Stimulated activated CD8-positive, alpha-beta memory T cell treated with anti-CD3 and anti-CD28 coated beads, Interleukin-4, amount 100 ng/mL, for 48 hours (primary cell): Measurements from ENCODE around the gene AGAP5.

Experiments
- DNase-seq: peaks from one replicate; pipeline ENCODE4 v3.0.0-alpha.2; 2020

AGAP5 gene

DNA sequence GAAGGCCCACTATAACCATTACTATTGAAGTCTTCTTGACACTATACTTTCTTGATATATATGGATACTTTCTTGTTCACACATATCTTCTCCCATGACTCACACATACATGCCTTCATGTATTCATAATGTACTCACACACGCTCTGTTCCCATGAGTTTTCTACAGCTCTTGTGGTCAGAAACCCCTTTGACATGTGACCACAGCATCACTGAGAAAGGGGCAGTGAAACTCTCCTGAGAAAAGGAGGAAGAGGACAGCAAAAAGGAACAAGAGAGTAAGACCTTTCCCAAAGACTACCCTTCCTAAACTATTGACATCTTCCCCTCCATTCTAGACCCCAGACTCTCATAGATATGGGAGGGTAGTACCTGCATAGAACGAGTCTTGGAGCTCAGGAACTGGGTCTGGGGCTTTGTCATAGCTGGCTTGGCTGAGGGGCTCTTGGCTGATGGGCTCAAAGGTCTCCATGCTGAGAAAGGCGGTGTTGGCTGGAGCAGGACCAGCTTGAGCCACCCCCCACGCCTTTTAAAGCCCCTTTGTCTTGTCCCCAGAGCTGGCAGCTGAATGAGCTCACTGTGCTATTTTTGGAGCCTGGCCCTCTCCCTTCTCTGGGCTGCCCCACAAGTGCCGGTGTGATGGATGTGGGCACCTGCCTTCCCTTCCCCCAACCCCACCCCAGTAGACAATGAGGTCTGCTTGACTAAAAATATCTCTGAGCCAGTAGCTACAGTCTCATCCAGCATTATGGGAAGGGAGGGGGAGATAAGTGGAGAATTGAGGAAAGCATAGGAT, 47.2 kb downstream of the AGAP5 start:
- DNase-seq = no peak

DNA sequence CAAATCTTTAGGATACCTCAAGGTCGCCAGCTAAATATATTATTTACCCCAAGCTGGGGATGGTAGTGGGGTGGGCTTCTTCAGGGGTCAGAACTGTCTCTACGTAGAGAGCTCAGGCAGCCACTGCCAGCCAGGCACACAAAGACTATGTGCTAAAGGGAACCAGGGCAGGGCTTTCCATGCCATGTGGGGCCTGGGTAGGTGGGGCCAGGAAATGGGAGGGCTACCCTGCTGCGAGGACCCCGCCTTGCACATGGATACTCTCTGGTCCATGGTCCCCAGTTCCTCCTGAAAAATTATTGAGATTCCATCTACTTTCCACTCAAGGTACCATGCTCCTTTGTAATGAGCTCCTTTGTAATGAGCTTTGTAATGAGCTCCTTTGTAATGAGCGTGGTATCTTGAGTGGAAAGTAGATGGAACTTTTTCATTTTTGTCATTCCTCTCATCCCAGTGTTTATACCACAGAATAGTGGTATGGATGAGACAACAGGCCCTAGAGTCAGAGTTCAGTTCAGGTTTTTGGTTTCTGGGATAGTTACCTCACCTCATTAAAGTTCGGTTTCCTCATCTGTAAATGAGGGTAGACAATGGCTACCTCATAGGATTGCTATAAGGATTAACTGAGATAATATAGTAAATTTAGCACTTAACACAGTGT, 47.9 kb downstream of the AGAP5 start:
- no peak for DNase-seq

DNA sequence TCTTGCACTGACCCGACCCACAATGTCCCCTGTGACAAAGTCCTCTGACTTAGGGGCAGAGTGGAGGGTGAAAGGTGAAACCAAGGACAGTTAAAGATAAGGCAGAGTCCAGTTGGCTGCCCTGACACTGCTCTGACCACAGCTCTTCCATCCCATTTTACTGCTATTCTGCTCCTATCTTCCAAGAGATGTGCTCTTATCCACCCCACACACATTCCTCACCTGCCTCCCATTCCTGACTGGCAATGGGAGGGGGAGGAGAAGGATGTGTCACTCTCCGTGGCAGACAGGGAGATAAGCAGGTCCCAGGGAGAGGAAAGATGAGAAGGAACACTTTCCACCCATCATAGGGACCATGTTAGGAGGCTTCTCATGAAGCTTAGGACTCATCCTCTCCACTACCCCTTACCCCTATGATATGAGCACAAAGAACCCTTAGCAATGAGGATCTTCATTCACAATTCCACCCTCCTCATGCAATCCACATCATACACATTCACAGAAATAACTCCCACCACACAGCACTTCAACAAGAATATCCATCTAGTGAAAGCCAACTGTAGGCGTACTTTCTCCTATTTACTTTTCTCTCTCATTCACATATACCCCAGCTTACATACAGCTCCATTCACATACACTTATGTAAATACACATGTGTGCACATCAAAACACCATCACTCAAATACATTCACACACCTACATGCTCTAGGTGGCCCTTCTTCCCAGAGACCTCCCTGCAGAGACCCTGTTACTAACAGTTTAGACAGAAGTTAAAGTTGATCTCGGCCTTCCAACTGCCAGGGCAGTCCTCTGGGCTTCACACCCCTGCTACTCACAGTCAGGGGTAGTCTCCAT, 48.7 kb downstream of the AGAP5 start:
- no peak for DNase-seq

DNA sequence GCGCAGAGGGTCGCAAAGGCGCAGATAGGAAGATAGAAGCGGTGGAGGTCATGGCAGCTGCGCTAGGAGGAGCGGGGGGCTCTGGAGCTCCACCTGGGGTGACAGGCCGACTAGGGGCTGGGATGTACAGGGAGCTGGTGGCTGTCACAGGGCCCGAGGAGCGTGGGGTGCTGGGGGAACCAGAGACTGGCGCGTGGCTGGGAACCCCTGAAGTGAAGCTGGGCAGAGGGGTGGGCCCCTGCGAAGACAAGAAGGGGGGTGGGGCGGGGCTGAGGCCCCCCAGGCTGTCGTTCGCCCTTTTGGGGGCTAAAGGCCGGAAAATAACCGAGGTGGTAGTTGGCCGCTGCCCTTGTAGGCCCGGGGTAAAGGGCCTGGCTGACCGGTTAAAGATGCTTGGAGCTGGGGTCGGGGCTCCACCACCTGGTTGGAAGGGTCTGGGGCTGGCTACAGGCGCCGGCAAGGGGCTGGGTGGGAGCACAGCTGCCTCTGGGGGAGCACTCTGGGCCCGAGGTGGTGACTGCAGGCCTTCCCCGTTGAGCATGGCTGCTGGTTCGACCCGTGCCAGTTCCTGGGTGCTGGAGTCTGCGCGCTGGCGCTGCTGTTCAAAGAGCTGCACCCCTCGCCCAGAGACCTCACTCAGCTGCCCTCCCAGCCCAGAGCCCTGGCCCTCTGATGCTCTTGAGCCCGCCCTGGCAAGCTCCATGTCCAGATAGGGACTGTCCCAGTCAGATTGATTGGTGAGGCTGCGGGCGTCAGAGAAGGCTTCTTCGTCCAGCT, 49.8 kb downstream of the AGAP5 start:
- no peak for DNase-seq

DNA sequence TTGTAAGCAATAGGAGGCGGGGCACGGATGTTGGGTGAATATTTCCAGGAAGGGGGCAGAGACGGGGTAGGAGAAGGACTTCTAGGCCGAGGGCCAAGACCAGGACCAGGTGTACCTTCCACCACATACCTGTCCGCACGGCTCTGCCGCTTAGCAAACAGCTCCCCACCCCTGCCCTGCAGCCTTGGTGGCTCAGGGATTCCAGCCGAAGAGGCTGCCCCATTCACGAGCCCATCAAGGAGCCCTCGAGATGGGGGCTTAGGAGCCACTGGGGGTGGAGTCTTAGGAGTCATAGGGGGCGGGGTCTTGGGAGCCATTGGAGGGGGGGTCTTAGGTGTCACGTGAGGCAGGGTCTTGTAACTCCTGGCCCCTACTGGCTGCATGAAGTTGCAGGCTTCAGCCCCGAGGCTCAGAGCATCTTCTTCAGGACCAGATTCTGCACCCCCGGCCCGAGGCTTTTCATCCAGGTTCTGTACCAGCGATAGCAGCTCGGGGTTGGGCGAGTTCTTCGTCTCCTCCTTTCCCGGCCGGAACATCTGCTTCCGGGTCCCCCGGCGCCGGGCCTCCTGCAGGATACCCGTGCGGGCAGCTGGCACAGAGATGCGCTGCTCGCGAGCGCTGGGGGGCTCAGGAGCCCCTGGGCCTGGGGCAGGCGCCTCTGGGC, 50.6 kb downstream of the AGAP5 start:
- DNase-seq = peak; percentile 51

DNA sequence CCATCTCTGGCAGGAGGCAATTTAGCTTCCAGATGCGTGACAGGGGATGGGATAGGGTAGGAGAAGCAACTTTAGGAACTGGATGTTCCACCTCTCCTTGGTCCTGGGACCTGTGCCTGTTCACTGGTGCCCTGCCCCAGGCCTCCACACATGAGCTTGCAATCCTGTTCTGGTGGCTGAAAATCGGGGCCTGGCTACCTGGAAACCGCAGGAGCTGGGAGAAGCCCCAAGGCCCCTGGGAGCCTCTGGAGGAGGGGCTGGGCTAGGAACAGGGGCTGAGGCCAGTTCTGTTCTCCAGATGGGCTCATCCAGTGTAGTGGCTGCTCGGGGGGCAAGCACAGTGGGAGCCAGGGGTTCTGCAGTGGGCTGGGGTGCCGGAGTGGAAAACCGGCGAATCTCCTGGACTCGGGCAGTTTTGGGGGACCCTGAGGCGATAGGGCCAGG, 51.3 kb downstream of the AGAP5 start:
- no peak for DNase-seq

DNA sequence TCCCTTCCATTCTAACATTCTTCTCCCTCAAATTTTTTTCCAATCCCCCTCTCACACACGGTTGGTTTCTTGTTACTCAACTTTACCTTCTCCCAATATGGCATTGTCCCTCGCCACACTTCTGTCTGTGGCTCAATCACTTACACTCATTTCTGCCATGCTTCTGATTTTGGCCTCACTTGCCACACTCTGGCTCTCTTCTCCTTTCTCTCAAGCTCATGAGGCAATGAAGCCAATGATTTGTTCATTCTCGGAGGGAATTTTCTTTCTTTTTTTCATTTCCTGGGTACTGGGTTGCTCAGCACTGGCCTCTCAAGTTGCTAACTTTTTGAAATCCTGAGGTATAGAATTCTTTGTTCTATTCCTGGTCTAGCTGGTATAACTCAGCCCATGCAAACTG, 52.7 kb downstream of the AGAP5 start:
- no peak for DNase-seq

DNA sequence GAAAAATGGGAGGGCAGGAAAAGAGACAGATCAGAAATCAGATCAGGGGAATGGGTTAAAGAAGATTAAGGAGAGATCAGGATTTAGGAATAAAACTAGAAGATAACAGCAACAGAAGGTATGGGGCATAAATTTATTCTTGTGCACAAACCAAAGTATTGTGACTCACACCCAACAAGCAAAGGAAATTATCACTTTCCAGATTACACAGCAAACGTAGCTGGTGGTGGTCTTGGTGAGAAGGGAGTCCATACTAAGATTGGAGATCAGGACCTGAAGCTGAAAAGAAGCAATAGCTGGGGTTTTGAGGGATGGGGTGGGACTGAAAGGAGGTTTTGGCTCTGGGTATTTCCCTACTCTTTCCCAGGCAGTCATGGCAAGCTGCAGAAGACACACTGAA, 53.1 kb downstream of the AGAP5 start:
- no peak for DNase-seq

DNA sequence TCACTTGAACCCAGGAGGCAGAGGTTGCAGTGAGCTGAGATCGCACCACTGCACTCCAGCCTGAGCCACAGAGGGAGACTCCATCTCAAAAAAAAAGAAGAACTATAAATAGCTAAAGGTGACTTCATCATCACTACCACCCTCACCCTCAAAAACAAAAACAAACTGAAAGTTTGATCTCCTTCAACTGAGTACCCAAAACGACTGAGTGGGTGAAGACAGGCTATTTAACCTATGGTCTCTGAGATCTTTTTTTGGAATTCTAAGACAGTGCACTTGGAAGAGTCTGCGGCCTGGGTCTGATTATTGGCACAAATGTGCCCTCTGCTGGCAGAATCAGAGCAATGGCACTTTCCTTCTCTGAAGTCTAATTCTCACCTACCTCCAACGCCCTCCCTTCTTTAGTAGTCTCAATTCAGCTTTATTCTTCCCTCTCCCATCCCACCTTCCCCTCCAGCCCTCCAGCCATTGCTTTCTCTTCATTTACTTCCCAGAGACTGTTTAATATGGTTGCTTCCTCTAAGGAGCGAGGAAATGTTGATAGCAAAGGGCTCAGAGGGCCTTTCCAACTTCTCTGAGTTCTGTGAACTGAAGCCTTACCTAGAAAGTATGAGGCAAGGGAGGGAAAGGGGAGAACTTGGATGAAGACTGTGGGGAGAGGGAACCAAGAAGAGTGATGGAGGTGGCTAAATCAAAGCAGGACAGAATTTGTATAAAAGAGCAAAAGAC, 53.7 kb downstream of the AGAP5 start:
- DNase-seq = peak; percentile 48

DNA sequence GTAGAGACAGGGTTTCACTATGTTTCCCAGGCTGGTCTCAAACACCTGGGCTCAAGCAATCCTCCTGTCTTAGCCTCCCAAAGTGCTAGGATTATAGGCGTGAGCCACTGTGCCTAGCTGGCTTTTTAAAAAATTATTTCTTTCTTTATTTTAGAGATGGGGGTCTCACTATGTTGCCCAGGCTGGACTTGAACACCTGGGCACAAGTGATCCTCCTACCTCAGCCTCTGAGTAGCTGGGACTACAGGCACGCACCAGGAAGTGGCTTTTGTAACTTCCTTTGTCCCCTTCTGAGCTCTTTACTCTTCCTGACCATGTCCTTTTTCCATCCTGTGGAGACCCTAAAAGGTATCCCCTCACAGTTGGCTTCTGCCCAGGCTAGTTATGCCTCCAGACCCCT, 54.5 kb downstream of the AGAP5 start:
- DNase-seq = no peak

DNA sequence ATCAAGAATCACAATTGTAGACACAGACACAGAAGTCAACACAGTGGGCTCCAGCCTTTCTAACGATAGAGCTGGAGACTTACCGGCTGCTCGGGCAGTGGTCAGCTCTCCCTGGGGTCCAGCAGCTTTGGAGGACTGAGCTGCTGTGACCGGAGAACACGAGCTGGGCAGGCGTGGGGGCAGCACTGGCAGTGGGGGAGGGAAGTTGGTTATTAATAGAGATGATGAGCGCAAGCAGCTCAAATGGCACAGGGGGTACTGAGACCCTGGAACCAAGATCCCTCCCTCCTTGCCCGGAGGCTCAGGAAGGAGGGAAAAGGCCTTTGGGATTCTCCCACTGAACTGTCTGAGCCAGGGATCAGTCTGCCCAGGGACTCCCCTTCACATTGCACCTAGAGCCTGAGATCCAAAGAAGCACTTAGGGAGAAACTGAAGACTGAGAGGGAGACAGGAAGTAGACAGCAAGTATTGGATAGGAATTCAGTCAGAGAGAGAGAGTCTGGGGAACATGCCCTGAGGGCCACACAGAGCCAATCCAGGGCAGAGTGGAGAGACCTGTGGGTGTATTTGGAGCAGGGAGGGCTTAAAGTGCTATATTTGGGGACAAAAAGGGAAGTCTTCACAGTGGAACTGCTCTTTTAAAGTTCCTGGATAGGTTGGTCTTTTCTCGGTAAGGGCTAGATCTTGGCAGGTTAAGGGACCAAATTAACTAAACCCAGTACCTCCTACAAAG, 56.4 kb downstream of the AGAP5 start, which contains the start of gene MYOZ1:
Gene MYOZ1, minus strand, starts transcription at position 147 of the 733 bp plus-strand sequence. CDS start 1,457 bp downstream, outside the sequence.
- no peak for DNase-seq

DNA sequence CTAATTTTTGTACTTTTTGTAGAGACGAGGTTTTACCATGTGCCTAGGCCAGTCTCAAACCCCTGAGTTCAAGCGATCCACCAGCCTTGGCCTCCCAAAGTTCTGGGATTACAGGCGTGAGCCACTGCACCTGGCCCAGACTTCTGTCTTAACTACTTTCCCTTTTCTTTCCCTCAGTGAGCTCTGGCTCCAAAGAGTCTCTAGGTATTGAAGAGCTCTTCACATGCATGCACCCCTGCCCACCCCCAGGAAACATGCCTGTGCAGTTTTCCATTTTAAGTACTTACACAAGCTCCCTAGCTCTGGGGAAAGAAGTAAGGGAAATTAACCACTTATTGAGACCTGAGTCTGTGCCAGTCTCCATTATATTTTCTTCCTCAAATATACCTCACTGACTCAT, 58.6 kb downstream of the AGAP5 start:
- no peak for DNase-seq

DNA sequence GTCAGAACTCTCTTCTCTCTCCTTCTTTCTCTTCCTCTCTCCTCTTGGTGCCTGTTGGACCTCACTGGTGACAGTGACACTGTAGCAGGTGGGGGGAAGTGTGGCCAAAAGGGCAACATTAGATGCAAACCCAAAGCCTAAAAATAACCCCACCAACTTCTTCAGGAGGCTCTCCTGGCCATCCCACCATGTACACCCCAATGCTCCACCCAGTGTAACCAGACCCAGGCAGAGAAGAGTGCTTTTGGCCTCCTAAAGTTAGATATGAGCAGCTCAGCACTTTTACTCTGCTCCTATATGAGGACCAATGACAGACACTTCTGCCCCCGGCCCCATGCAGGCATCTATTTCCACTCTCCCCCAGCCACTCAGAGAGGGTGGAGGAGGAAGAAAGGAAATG, 62.1 kb downstream of the AGAP5 start:
- DNase-seq = no peak

DNA sequence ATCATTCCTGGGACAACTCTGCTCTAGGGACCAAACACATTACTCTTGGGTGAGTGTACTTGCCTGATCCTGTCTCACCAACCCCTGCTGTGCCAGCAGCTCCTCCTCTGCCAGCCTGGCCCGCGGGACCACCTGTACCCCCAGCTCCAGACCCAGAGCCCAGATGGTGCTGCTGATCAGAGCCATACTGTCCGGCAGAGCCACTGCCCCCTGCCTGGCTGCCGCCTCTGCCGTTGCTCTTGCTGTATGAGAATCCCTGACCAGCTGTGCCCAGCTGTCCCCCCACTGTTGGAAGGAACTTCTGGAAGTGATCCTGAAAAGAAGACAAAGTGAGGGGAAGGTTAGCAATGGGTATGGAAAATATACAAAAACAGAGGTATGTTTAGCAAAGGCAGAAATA, 63.5 kb downstream of the AGAP5 start:
- DNase-seq = no peak

DNA sequence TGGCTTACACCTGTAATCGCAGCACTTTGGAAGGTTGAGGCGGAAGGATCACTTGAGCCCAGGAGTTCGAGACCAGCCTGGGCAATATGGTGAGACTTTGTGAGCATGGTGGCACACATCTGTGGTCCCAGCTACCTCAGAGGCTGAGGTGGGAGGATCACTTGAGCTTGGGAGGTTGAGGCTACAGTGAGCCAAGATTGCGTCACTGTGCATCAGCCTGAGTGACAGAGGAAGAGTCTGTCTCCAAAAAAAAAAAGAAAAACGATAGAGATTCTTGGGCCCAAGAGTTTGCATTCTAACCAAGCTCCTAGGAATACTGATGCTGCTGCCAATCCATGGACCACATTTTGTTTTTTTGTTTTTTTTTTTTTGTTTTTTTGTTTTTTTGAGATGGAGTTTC, 68.7 kb downstream of the AGAP5 start:
- DNase-seq = no peak

DNA sequence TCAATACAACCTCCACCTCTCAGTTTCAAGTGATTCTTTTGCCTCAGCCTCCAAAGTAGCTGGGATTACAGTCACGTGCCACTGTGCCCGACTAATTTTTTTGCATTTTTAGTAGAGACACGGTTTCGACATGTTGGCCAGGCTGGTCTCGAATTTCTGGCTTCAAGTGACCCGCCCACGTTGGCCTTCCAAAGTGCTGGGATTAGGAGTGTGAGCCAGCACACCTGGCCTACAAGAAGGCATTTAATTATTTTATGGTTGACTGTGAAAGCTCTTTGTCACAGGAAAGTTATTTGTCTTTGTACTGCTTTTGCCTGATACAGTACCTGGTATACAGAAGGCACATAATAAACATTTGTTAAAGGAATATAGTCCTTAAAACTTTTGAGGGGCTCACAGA, 69.5 kb downstream of the AGAP5 start:
- no peak for DNase-seq

DNA sequence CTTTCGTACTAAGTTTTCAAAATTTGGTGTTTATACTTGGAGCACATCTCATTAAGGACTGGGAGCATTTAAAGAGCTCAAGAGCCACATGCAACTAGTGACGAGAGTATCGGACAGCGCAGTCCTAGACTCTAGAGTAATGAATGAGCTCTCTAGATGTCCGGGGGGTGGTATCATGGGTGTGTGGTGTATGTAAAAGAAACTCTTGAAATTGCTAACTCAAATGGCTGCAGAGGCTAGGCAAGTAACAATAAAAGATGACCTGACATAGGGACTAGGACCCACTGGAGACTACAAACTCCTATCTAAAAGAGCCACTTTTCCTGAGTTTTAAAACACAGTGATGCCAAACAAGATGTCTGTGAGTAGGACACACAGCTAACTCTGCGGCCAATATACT, 70.6 kb downstream of the AGAP5 start:
- DNase-seq = no peak

DNA sequence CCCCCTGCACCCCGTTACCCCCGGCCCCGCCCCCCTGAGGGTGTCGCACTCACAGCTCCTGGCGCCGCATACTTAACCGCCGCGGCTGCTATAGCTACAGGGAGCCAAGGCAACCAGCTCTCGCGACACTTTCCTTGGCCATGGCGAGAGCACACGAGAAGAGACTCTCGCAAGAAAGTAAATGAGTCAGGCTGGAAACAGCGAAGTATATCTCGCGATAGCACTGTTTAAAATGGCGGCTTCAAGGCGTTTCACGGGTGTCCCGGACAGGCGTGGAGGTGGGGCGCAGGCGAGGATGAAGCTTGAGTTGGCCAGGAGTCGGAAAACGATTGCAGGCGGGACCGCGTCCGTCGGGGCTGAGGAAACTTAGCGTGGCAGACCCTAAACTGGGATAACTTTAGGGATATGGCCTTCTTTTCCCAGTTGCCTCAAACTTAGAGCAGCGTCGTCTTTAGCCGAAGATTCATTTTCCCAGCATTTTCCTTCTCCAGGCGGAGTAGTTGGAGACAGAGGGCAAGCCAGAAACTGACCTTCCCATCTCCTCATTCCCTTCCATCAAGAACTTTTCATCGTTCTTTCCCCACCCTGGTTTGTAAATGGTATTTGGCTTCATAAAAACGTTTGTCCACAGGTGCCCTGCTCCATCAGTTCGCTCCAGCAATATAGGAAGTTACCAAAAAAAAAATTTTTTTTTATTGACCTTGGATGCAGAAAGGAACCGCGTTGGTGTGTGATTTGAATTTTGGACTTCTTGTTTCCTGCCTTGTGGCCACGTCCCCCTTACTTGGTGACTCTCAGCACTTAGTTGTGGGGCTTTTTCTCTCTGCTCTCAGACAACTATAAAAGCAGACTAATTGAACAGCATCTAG, 71.8 kb downstream of the AGAP5 start:
- DNase-seq = peak; percentile 93

DNA sequence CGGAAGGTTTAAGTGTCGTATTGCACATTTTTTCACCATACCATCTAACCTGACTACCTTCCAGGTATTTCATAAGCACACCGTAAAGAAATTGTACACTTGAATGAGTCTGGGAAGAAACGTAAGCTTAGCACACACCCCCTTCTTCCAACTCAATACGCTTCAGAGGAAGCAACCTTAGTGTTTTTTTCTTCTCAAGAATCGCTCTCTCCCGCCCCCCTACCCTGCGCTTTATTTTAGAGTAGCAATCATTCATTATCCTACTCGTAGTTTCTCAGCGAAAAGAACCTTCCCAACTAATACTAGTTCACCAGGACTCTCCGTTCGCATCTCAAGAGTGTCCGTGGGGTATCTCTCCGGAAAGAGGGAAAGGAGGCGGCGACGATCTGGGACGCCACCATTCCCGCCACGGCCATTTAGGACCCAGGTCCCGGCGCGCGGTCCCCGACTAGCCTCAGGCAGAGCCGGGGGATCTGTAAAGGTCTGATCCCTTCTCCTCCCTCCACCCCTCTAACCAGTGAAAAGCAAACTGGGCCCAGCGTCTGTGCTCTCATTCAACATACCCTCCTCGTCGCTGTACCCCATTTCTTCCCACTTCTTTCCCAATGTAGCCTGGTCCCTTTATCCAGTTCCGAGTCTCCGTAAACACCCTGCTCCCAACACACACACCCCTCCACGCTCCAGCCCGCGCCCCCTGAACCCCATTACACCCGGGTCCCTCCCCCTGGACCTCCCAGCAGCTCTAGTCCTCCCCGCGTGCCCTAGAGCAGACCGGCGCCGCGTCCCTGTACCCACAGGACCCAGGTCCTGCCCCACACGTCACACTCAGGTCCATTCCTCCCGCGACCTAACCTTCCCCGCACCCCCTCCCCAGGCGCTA, 72.7 kb downstream of the AGAP5 start:
- DNase-seq = peak; percentile 44
